Activated naive CD4-positive, alpha-beta T cell treated with anti-CD3 and anti-CD28 coated beads, Interleukin-2, amount 50 U/mL, for 24 hours (primary cell): ENCODE results near the gene PXDN.
"Not testable (repeated sequence)": the region's sequence is repeated elsewhere in the genome, so short reads cannot be mapped to it uniquely, and the experiment has no call there.

ENCODE experiments used
- H3K27ac Mint-ChIP-seq: one replicate; pipeline ENCODE4 v1.8.0; 2021; ENCODE audit warnings: mild to moderate bottlenecking, mixed read lengths
- H3K27me3 Mint-ChIP-seq: one replicate; pipeline ENCODE4 v1.8.0; 2021; ENCODE audit warnings: mixed read lengths
- H3K36me3 Mint-ChIP-seq: one replicate; pipeline ENCODE4 v1.8.0; 2021; ENCODE audit warnings: mixed read lengths
- H3K4me1 Mint-ChIP-seq: one replicate; pipeline ENCODE4 v1.8.0; 2021; ENCODE audit warnings: mixed read lengths
- H3K4me3 Mint-ChIP-seq: one replicate; pipeline ENCODE4 v1.8.0; 2021; ENCODE audit warnings: mild to moderate bottlenecking, mixed read lengths
- H3K9me3 Mint-ChIP-seq: one replicate; pipeline ENCODE4 v1.8.0; 2021; ENCODE audit warnings: mixed read lengths

The PXDN gene

GRCh38 chr2:1713142-1713838 lies 31.0 kb downstream of the PXDN start:
- Mint-ChIP-seq H3K27me3 (peaks cover 6% of the 10 kb centered on the region), H3K4me3 (no peak overlapping the region), H3K27ac (no peak overlapping the region), H3K4me1 (no peaks in the 10 kb centered on the region), H3K9me3 (no peaks in the 10 kb centered on the region), H3K36me3 (no peaks in the 10 kb centered on the region)

GRCh38 chr2:1709946-1710560 lies 34.3 kb downstream of the PXDN start:
- H3K27ac Mint-ChIP-seq, result no peak overlapping the region

GRCh38 chr2:1709335-1709605 lies 35.0 kb downstream of the PXDN start:
- Mint-ChIP-seq H3K36me3 (no peaks in the 10 kb centered on the region), H3K27ac (no peak overlapping the region), H3K9me3 (no peaks in the 10 kb centered on the region), H3K4me1 (no peaks in the 10 kb centered on the region), H3K4me3 (no peak overlapping the region), H3K27me3 (peaks cover 7% of the 10 kb centered on the region)

More at GRCh38 chr2:1709946-1710560, 34.3 kb downstream of the PXDN start:
- no peak overlapping the region for H3K4me3 Mint-ChIP-seq
- no peaks in the 10 kb centered on the region for H3K36me3 Mint-ChIP-seq
- no peaks in the 10 kb centered on the region for H3K9me3 Mint-ChIP-seq
- H3K27me3 Mint-ChIP-seq, result peaks cover 6% of the 10 kb centered on the region
- H3K4me1 Mint-ChIP-seq, result no peaks in the 10 kb centered on the region

- Mint-ChIP-seq H3K4me3 (no peak overlapping the region), H3K36me3 (no peaks in the 10 kb centered on the region), H3K9me3 (no peaks in the 10 kb centered on the region), H3K27ac (no peak overlapping the region), H3K27me3 (peaks cover 6% of the 10 kb centered on the region), H3K4me1 (no peaks in the 10 kb centered on the region)
Measured at GRCh38 chr2:1708476-1709334, 35.6 kb downstream of the PXDN start.

- Mint-ChIP-seq H3K36me3 (no peaks in the 10 kb centered on the region), H3K27me3 (peaks cover 6% of the 10 kb centered on the region), H3K27ac (no peak overlapping the region), H3K9me3 (no peaks in the 10 kb centered on the region), H3K4me3 (no peak overlapping the region), H3K4me1 (no peaks in the 10 kb centered on the region)
Measured at GRCh38 chr2:1707771-1708418, 36.4 kb downstream of the PXDN start.

- H3K9me3 Mint-ChIP-seq, H3K27me3 Mint-ChIP-seq, H3K4me1 Mint-ChIP-seq, H3K36me3 Mint-ChIP-seq, H3K27ac Mint-ChIP-seq, H3K4me3 Mint-ChIP-seq: not testable (repeated sequence)
Measured at GRCh38 chr2:1706089-1706841, 38.0 kb downstream of the PXDN start.

- Mint-ChIP-seq H3K4me1 (no peaks in the 10 kb centered on the region), H3K27ac (no peak overlapping the region), H3K36me3 (no peaks in the 10 kb centered on the region), H3K27me3 (peaks cover 8% of the 10 kb centered on the region), H3K4me3 (no peak overlapping the region), H3K9me3 (no peaks in the 10 kb centered on the region)
Measured at GRCh38 chr2:1705557-1706076, 38.7 kb downstream of the PXDN start.

- Mint-ChIP-seq H3K4me1 (no peaks in the 10 kb centered on the region), H3K9me3 (no peaks in the 10 kb centered on the region), H3K27ac (no peak overlapping the region)
Measured at GRCh38 chr2:1704631-1705556, 39.4 kb downstream of the PXDN start.

GRCh38 chr2:1702186-1702565 lies 42.1 kb downstream of the PXDN start:
- Mint-ChIP-seq H3K27me3 (peaks cover 8% of the 10 kb centered on the region), H3K4me3 (no peak overlapping the region)

More at GRCh38 chr2:1704631-1705556, 39.4 kb downstream of the PXDN start:
- Mint-ChIP-seq H3K27me3 (peaks cover 8% of the 10 kb centered on the region), H3K4me3 (no peak overlapping the region), H3K36me3 (no peaks in the 10 kb centered on the region)

GRCh38 chr2:1701556-1702185 lies 42.6 kb downstream of the PXDN start:
- Mint-ChIP-seq H3K4me1 (no peaks in the 10 kb centered on the region), H3K36me3 (no peaks in the 10 kb centered on the region), H3K27ac (no peak overlapping the region), H3K4me3 (no peak overlapping the region), H3K27me3 (peaks cover 8% of the 10 kb centered on the region), H3K9me3 (no peaks in the 10 kb centered on the region)

More at GRCh38 chr2:1702186-1702565, 42.1 kb downstream of the PXDN start:
- Mint-ChIP-seq H3K36me3 (no peaks in the 10 kb centered on the region), H3K9me3 (no peaks in the 10 kb centered on the region), H3K27ac (no peak overlapping the region), H3K4me1 (no peaks in the 10 kb centered on the region)

- Mint-ChIP-seq H3K4me3 (no peak overlapping the region), H3K36me3 (no peaks in the 10 kb centered on the region), H3K4me1 (no peaks in the 10 kb centered on the region), H3K27me3 (peaks cover 8% of the 10 kb centered on the region), H3K9me3 (no peaks in the 10 kb centered on the region), H3K27ac (no peak overlapping the region)
Measured at GRCh38 chr2:1701020-1701419, 43.3 kb downstream of the PXDN start.

GRCh38 chr2:1700427-1700826 lies 43.9 kb downstream of the PXDN start:
- H3K36me3 Mint-ChIP-seq, H3K27ac Mint-ChIP-seq, H3K27me3 Mint-ChIP-seq, H3K9me3 Mint-ChIP-seq, H3K4me3 Mint-ChIP-seq, H3K4me1 Mint-ChIP-seq: not testable (repeated sequence)

- H3K4me3 Mint-ChIP-seq, result no peak overlapping the region
- peaks cover 5% of the 10 kb centered on the region for H3K27me3 Mint-ChIP-seq
- H3K9me3 Mint-ChIP-seq, result no peaks in the 10 kb centered on the region
- no peak overlapping the region for H3K27ac Mint-ChIP-seq
- H3K4me1 Mint-ChIP-seq, result no peaks in the 10 kb centered on the region
- H3K36me3 Mint-ChIP-seq, result no peaks in the 10 kb centered on the region
Measured at GRCh38 chr2:1698188-1698945, 45.9 kb downstream of the PXDN start.
